Neural progenitor cell (in vitro differentiated cells): ENCODE data around the gene TTC6.

ENCODE experiments used
- CTCF ChIP-seq: fragments of 200-600 bp; sonication (generic); IDR thresholded peaks from 2 replicates; pipeline ENCODE4 v1.5.1; 2017; ENCODE audit warnings: antibody characterized with exemption, mild to moderate bottlenecking
- EZH2phosphoT487 ChIP-seq: fragments of 200-600 bp; sonication (generic); IDR thresholded peaks from 2 replicates; pipeline ENCODE4 v1.6.1; 2017; ENCODE audit warnings: antibody characterized with exemption

- TF ChIP-seq CTCF (no peak), EZH2phosphoT487 (no peak)
Observed at GRCh38 chr14:37579274-37579673, 16.2 kb upstream of the TTC6 start.
